MM.1S (cell line): Measurements from ENCODE around the gene GPX8.

Experiments used
- CTCF ChIP-seq: fragments of 300-600 bp; sonication (generic); IDR thresholded peaks from 2 replicates; pipeline ENCODE4 v1.5.1; 2016; ENCODE audit warnings: antibody characterized with exemption, low read length, mixed read lengths
- EZH2 ChIP-seq: fragments of 300-600 bp; sonication (generic); optimal IDR thresholded peaks from 2 replicates; pipeline ENCODE3; 2017; ENCODE audit warnings: low read depth, mild to moderate bottlenecking, antibody characterized with exemption, low read length, mixed read lengths
- EZH2phosphoT487 ChIP-seq: fragments of 300-600 bp; sonication (generic); IDR thresholded peaks from 2 replicates; pipeline ENCODE4 v1.6.1; 2018; ENCODE audit warnings: antibody characterized with exemption, low read length

- TF ChIP-seq CTCF, result peak; percentile 46
- TF ChIP-seq EZH2phosphoT487, result no peak
- TF ChIP-seq EZH2, result no peak
Measured at GRCh38 chr5:55159763-55160492, at the start of gene GPX8.
